GM12801 (cell line): ENCODE data around the gene GHDC.
A peak's percentile ranks its signal among the peaks of the same experiment; 100 is the strongest.

Source experiments
- CTCF ChIP-seq: IDR thresholded peaks from one replicate; pipeline ENCODE4 v1.5.1; 2011; ENCODE audit warnings: control low read depth; ENCODE audit not compliant: insufficient read length; ENCODE audit errors: extremely low read depth

The GHDC gene

GRCh38 chr17:42181851-42182207 is 12.5 kb downstream of the GHDC start:
- TF ChIP-seq CTCF: no peak

- peak; percentile 62 for TF ChIP-seq CTCF
Measured at GRCh38 chr17:42180922-42181850, 13.1 kb downstream of the GHDC start, which contains the start of gene KCNH4. Gene KCNH4 (minus strand): TSS chr17:42181142. CDS start chr17:42180945, 197 bp downstream.

- no peak for TF ChIP-seq CTCF
Measured at GRCh38 chr17:42180411-42180921, 13.8 kb downstream of the GHDC start.

GRCh38 chr17:42179911-42180410 is 14.3 kb downstream of the GHDC start:
- TF ChIP-seq CTCF: no peak

- TF ChIP-seq CTCF: no peak
Measured at GRCh38 chr17:42179335-42179734, 15.0 kb downstream of the GHDC start.

- no peak for TF ChIP-seq CTCF
Measured at GRCh38 chr17:42178817-42179216, 15.5 kb downstream of the GHDC start.

- TF ChIP-seq CTCF: no peak
Measured at GRCh38 chr17:42177684-42178083, 16.6 kb downstream of the GHDC start.
